ENCODE data around the gene GALNT18. TPM values are rescaled to one million over a fixed set of nuclear protein-coding genes. Genes with fewer than 3 reads are reported as not detected.

The GALNT18 gene
- total RNA-seq, 4 donors from 2014 or later: 7.8 to 57.1 (median 17.8) TPM

- TF ChIP-seq CTCF (IDR thresholded peaks at IDR 0.05; ENCODE audit: low read depth): no peak
These were observed 110.9 kb downstream of the GALNT18 start for GRCh38 chr11:11510939-11511338.

GRCh38 chr11:11505692-11506091 is 116.1 kb downstream of the GALNT18 start:
- no peak for TF ChIP-seq CTCF (IDR thresholded peaks at IDR 0.05; ENCODE audit: low read depth)

GRCh38 chr11:11505190-11505589 is 116.6 kb downstream of the GALNT18 start:
- TF ChIP-seq CTCF (IDR thresholded peaks at IDR 0.05; ENCODE audit: low read depth): no peak

- TF ChIP-seq CTCF (IDR thresholded peaks at IDR 0.05; ENCODE audit: low read depth): no peak
These were observed 117.7 kb downstream of the GALNT18 start for GRCh38 chr11:11504071-11504470.

- no peak for TF ChIP-seq CTCF (IDR thresholded peaks at IDR 0.05; ENCODE audit: low read depth)
These were observed 119.4 kb downstream of the GALNT18 start for GRCh38 chr11:11502263-11502861.

GRCh38 chr11:11501546-11502262 is 120.1 kb downstream of the GALNT18 start:
- no peak for TF ChIP-seq CTCF (IDR thresholded peaks at IDR 0.05; ENCODE audit: low read depth)

GRCh38 chr11:11500744-11501487 is 120.9 kb downstream of the GALNT18 start:
- TF ChIP-seq CTCF (IDR thresholded peaks at IDR 0.05; ENCODE audit: low read depth): no peak

All from subcutaneous adipose tissue (tissue), 4 donors.